Measurements from ENCODE around the gene FBL. TPM values are rescaled to one million over a fixed set of nuclear protein-coding genes. Genes with fewer than 3 reads are reported as not detected.

The FBL gene
- total RNA-seq, 1 experiment from 2014 or later, result 554 TPM

DNA sequence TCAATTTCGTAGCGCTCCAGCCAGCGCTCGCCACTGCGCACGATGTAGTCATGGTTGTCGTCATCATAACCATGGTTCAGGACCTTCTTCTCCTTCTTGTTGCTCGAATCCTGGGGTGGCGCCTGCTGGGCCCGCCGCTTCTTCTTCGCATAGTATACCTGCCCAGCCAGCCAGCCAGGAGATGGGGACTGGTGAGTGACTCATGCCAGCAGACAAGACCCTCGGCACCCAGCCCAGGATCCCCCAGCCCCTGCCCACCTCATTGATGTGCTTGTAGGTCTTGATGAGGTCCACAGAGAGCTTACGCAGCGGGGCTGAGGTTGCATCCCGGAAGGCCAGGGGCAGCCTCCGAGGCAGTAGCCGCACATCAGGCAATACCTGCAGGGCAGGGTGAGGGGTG is 15.8 kb downstream of the FBL start:
- Histone ChIP-seq H3K4me3 (replicated peaks in 1 of 2; ENCODE audit: low read depth in 1 of 2, low read length in 2 of 2) (no peak overlapping the region), H3K27ac (ENCODE audit: low read depth, low read length) (no peak overlapping the region), H3K4me2 (ENCODE audit: low read length) (no peak overlapping the region), H3K4me1 (ENCODE audit: control insufficient read depth in 1 of 2, insufficient read depth in 2 of 2, low read length in 2 of 2) (no peaks in the 10 kb centered on the region), H3K9ac (ENCODE audit: low read length) (no peak overlapping the region), H3K79me2 (ENCODE audit: insufficient read depth, low read length) (no peaks in the 10 kb centered on the region; the same call in 1 of the 2 replicates), H2AFZ (ENCODE audit: low read depth, low read length, poor library complexity, severe bottlenecking) (no peak overlapping the region), H3K9me3 (ENCODE audit: control insufficient read depth in 1 of 2, insufficient read depth in 1 of 2, low read depth in 1 of 2, low read length in 2 of 2) (no peaks in the 10 kb centered on the region), H3K27me3 (ENCODE audit: insufficient read depth, low read length) (no peaks in the 10 kb centered on the region), H3K9me2 (ENCODE audit: insufficient read depth) (no peaks in the 10 kb centered on the region), H3K36me3 (ENCODE audit: control insufficient read depth in 1 of 2, insufficient read depth in 2 of 2, low read length in 2 of 2) (peaks cover 42 to 74% of the 10 kb centered on the region in 2 experiments), H4K20me1 (ENCODE audit: insufficient read depth) (no peaks in the 10 kb centered on the region)
- TF ChIP-seq CEBPB (IDR thresholded peaks at IDR 0.05; ENCODE audit: low read depth), result no peak
- no peak for TF ChIP-seq SIN3A (IDR thresholded peaks at IDR 0.05; ENCODE audit: low read depth)
- TF ChIP-seq, protein P1, sequence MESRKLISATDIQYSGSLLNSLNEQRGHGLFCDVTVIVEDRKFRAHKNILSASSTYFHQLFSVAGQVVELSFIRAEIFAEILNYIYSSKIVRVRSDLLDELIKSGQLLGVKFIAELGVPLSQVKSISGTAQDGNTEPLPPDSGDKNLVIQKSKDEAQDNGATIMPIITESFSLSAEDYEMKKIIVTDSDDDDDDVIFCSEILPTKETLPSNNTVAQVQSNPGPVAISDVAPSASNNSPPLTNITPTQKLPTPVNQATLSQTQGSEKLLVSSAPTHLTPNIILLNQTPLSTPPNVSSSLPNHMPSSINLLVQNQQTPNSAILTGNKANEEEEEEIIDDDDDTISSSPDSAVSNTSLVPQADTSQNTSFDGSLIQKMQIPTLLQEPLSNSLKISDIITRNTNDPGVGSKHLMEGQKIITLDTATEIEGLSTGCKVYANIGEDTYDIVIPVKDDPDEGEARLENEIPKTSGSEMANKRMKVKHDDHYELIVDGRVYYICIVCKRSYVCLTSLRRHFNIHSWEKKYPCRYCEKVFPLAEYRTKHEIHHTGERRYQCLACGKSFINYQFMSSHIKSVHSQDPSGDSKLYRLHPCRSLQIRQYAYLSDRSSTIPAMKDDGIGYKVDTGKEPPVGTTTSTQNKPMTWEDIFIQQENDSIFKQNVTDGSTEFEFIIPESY (IDR thresholded peaks at IDR 0.05; ENCODE audit: extremely low read depth, insufficient replicate concordance, low read length), result no peak
- TF ChIP-seq REST (IDR thresholded peaks at IDR 0.05; ENCODE audit: low read depth), result no peak
- TF ChIP-seq RAD21 (IDR thresholded peaks at IDR 0.05; ENCODE audit: low read depth), result no peak
- TF ChIP-seq TCF7L2 (IDR thresholded peaks at IDR 0.05; ENCODE audit: borderline replicate concordance, extremely low read depth, insufficient read depth, insufficient read length), result no peak
- no peak for TF ChIP-seq SRF (IDR thresholded peaks at IDR 0.05; ENCODE audit: low read depth)
- no peak for TF ChIP-seq POLR2AphosphoS5 (IDR thresholded peaks at IDR 0.05; ENCODE audit: low read depth, low read length)
- no peak for TF ChIP-seq ZNF274 (IDR thresholded peaks at IDR 0.05; ENCODE audit: low read depth, low read length)
- TF ChIP-seq YY1 (IDR thresholded peaks at IDR 0.05; ENCODE audit: extremely low read depth, insufficient replicate concordance, low read depth, low read length), result no peak
- BruUV-seq (replicated peaks), result no TSS peak
- CTCF ChIA-PET, result no interaction called here
- intact Hi-C loops (cut with micrococcal nuclease), result no loop called here
- RAD21 ChIA-PET (ENCODE audit: low non-redundant PET in 1 of 2, low total read pairs in 2 of 2, uncharacterized antibody in 2 of 2, unreplicated experiment in 2 of 2), result no interaction called here
- POLR2A ChIA-PET, result no interaction called here
- DNase-seq (ENCODE audit: low read depth, low spot score), result no peak
- no peak for ATAC-seq

All from HCT116 (cell line).